Endothelial cell of umbilical vein (primary cell): ENCODE results near the gene UBE2C. TPM values are rescaled to one million over a fixed set of nuclear protein-coding genes. Genes with fewer than 3 reads are reported as not detected.

Experiments used
- BruUV-seq: library from RNA; stranded (reverse); fragments of 400-500 nt; replicated peaks from 2 replicates; lab custom pipeline; 2021; lab: Mats Ljungman, UMichigan
- CTCF ChIA-PET: fragments of 300-600, 350-600 bp; sonication (Branson Sonifier 250); formaldehyde crosslinking; loops from one replicate; lab custom pipeline; 2021; ENCODE audit warnings: antibody characterized with exemption, inconsistent platforms; lab: Charles Lee
- POLR2A ChIA-PET: fragments of 300-600, 350-600 bp; sonication (Branson Sonifier 250); formaldehyde crosslinking; loops from one replicate; lab custom pipeline; 2021; ENCODE audit warnings: antibody characterized with exemption, inconsistent platforms; lab: Charles Lee
- DNase-seq: peaks from one replicate; pipeline ENCODE4 v3.0.0-alpha.2; 2011; ENCODE audit warnings: low read depth, low spot score
- FAIRE-seq: peaks from 2 replicates; lab custom pipeline; 2011; peaks lifted over from hg19 to GRCh38; lab: Jason Lieb, UNC
- H2AFZ ChIP-seq: 2 replicates; pipeline ENCODE4 v1.6.0; 2012; ENCODE audit warnings: low read depth, low read length, control low read depth, inconsistent platforms
- H3K27ac ChIP-seq: 2 replicates; pipeline ENCODE4 v1.5.1; 2011; ENCODE audit warnings: low read depth, mild to moderate bottlenecking, control low read depth, low read length, moderate library complexity; ENCODE audit not compliant: insufficient read depth
- H3K27me3 ChIP-seq, 2 experiments: 2 replicates each; pipeline versions ENCODE4 v1.6.0 to v1.6.1; 2011; ENCODE audit warnings: low read length in 2 of 2, mixed read lengths in 1 of 2; ENCODE audit not compliant: control insufficient read depth in 2 of 2, insufficient read depth in 2 of 2
- H3K36me3 ChIP-seq, 2 experiments: 2 replicates in 1 of 2; 3 replicates in 1 of 2; pipeline ENCODE4 v1.5.1; 2011; ENCODE audit warnings: low read length in 2 of 2, mild to moderate bottlenecking in 1 of 2, moderate library complexity in 1 of 2; ENCODE audit not compliant: control insufficient read depth in 2 of 2, insufficient read depth in 2 of 2; ENCODE audit errors: extremely low read depth in 1 of 2
- H3K4me1 ChIP-seq: 3 replicates; pipeline ENCODE4 v1.5.1; 2011; ENCODE audit warnings: mild to moderate bottlenecking, low read length; ENCODE audit not compliant: control insufficient read depth, insufficient read depth; ENCODE audit errors: extremely low read depth
- H3K4me2 ChIP-seq: 2 replicates; pipeline ENCODE4 v1.6.1; 2011; ENCODE audit warnings: low read length, control low read depth, mixed read lengths; ENCODE audit not compliant: insufficient read depth
- H3K4me3 ChIP-seq, 3 experiments: fragments of 200-600 bp in 1 of 3; sonication (generic), shearing (Covaris generic) in 1 of 3; replicated peaks in 1 of 3; 2 replicates each; pipeline ENCODE4 v1.5.1; 2011 to 2016; ENCODE audit warnings: control low read depth in 3 of 3, low read length in 3 of 3, mild to moderate bottlenecking in 2 of 3, inconsistent platforms in 1 of 3, low read depth in 1 of 3, moderate library complexity in 1 of 3; ENCODE audit not compliant: insufficient read depth in 1 of 3
- H3K79me2 ChIP-seq: 2 replicates; pipeline ENCODE4 v1.6.0; 2012; ENCODE audit warnings: low read length, inconsistent platforms; ENCODE audit not compliant: control insufficient read depth, insufficient read depth
- H3K9ac ChIP-seq: replicated peaks from 2 replicates; pipeline ENCODE3; 2011; ENCODE audit warnings: low read length, control low read depth; ENCODE audit not compliant: insufficient read depth; ENCODE audit errors: extremely low read depth
- H3K9me1 ChIP-seq: replicated peaks from 3 replicates; pipeline ENCODE4 v1.6.0; 2011; ENCODE audit warnings: mild to moderate bottlenecking, low read length; ENCODE audit not compliant: control insufficient read depth, insufficient read depth; ENCODE audit errors: extremely low read depth
- H3K9me3 ChIP-seq: replicated peaks from 2 replicates; pipeline ENCODE4 v1.5.1; 2012; ENCODE audit warnings: low read length, inconsistent platforms; ENCODE audit not compliant: control insufficient read depth, insufficient read depth
- H4K20me1 ChIP-seq: replicated peaks from 2 replicates; pipeline ENCODE3; 2011; ENCODE audit warnings: mild to moderate bottlenecking, low read length; ENCODE audit not compliant: control insufficient read depth, insufficient read depth; ENCODE audit errors: extremely low read depth
- GATA2 ChIP-seq: IDR thresholded peaks from 2 replicates; pipeline ENCODE4 v1.7.0; 2011; ENCODE audit warnings: low read depth, mild to moderate bottlenecking, moderate library complexity, mixed read lengths, low read length; ENCODE audit not compliant: insufficient read length, insufficient read depth
- dilution Hi-C: fragments of 300-500 bp; cut with MboI; formaldehyde crosslinking; loops from one replicate; pipeline ENCODE4 v1.15.0; 2019; ENCODE audit warnings: low sequenced_read_pairs; ENCODE audit not compliant: extremely low pct_ligation_motif_present
- intact Hi-C: fragments of 100-400 bp; cut with micrococcal nuclease; formaldehyde crosslinking; loops from one replicate; pipeline ENCODE4 v1.10.0; 2022
- polyA plus RNA-seq, 4 experiments: library from polyadenylated mRNA; depleted of rRNA in 3 of 4; stranded (reverse) in 3 of 4; unstranded in 1 of 4; fragments of >200 nt; gene quantifications; 2 replicates each; pipeline versions ENCODE4 v1.2.1 to v1.2.3, GENCODE V29; 2011 to 2012; ENCODE audit warnings: missing spikeins in 1 of 4
- total RNA-seq: library from RNA; stranded (reverse); gene quantifications from 2 replicates; pipeline ENCODE4 v1.2.3, GENCODE V29; 2021
- TF ChIP-seq, protein P1 (sequence below), 2 donors: IDR thresholded peaks; 1 replicate in 1 of 2; 2 replicates in 1 of 2; pipeline ENCODE4 v1.5.1; 2011; ENCODE audit warnings: low read length in 2 of 2, mild to moderate bottlenecking in 2 of 2, moderate library complexity in 2 of 2, control low read depth in 1 of 2, inconsistent platforms in 1 of 2, low read depth in 1 of 2; ENCODE audit not compliant: insufficient read depth in 1 of 2; ENCODE audit errors: extremely low read depth in 1 of 2
- TF ChIP-seq, protein P2 (sequence below): IDR thresholded peaks from 2 replicates; pipeline ENCODE4 v1.6.1; 2011; ENCODE audit not compliant: insufficient read depth, insufficient read length

The UBE2C gene
- total and polyA plus RNA-seq, 2 donors (not counting 3 experiments of a cell fraction or from before 2014, with no cell fraction given), result 129 to 130 TPM

DNA sequence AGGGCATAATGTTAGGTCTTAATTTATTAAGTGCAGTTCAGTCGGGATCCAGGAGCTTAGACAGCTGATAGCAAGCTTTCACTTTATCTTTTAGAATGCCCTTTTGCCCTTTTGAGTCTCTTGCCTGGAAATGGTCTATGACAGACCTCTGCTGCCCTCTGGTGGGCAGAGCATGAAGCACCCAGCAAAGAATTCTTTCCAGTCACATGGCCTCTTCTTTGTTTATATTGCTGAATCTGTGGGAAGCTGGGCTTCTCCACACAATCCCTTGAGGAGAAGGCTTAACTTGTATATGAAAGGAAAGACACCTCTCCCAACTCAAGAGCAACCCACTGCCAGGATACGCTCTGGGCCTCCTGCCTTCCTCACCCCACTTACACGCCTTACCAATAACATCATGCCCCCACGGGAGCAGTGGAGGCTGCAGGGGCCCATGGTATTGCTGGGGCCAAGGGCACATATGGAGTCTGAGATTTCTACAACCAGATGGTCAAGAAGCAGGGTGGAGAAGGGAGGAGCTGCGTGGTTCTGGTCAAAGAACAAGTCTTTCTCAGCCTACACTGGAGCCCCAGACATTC lies 41.2 kb upstream of the UBE2C start:
- Histone ChIP-seq H3K27me3 (peaks cover 0 to 4% of the 10 kb centered on the region in 2 experiments), H3K9ac (no peak overlapping the region), H3K27ac (no peak overlapping the region), H4K20me1 (no peaks in the 10 kb centered on the region), H3K4me2 (no peak overlapping the region), H3K36me3 (no peaks in the 10 kb centered on the region), H3K4me1 (no peaks in the 10 kb centered on the region), H3K79me2 (no peaks in the 10 kb centered on the region), H2AFZ (peak overlapping the region; percentile 66), H3K4me3 (no peak overlapping the region), H3K9me1 (no peaks in the 10 kb centered on the region), H3K9me3 (no peaks in the 10 kb centered on the region)
- ChIA-PET POLR2A (interaction anchor here (0.8 kb wide), 1 partner anchor 334 kb away, joined by 3 read pairs; no protein-coding TSS in a partner anchor), CTCF (interaction anchor here (0.6 to 4.3 kb wide), 81 partner anchors 9 to 760 kb away, joined by 3 to 88 read pairs (median 5); partner anchors contain the start of genes DNTTIP1, EPPIN, KCNS1 and SDC4)
- intact Hi-C loops (loop anchor here (1.0 to 10.0 kb wide), 10 partner anchors 146 to 674 kb away; partner anchors contain the start of genes SYS1 and WFDC10A), dilution Hi-C loops (no loop called here)
- no TSS peak for BruUV-seq
- TF ChIP-seq, protein P1, sequence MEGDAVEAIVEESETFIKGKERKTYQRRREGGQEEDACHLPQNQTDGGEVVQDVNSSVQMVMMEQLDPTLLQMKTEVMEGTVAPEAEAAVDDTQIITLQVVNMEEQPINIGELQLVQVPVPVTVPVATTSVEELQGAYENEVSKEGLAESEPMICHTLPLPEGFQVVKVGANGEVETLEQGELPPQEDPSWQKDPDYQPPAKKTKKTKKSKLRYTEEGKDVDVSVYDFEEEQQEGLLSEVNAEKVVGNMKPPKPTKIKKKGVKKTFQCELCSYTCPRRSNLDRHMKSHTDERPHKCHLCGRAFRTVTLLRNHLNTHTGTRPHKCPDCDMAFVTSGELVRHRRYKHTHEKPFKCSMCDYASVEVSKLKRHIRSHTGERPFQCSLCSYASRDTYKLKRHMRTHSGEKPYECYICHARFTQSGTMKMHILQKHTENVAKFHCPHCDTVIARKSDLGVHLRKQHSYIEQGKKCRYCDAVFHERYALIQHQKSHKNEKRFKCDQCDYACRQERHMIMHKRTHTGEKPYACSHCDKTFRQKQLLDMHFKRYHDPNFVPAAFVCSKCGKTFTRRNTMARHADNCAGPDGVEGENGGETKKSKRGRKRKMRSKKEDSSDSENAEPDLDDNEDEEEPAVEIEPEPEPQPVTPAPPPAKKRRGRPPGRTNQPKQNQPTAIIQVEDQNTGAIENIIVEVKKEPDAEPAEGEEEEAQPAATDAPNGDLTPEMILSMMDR (IDR thresholded peaks at IDR 0.05; ENCODE audit: extremely low read depth in 1 of 2, insufficient read depth in 1 of 2, low read depth in 1 of 2, low read length in 2 of 2), result peak; percentile 85 to 93
- no peak for TF ChIP-seq GATA2
- TF ChIP-seq, protein P2, sequence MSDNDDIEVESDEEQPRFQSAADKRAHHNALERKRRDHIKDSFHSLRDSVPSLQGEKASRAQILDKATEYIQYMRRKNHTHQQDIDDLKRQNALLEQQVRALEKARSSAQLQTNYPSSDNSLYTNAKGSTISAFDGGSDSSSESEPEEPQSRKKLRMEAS, result peak; percentile 79
- FAIRE-seq (peak; percentile 93), DNase-seq (peak; percentile 88)
